ENCODE measurements around the gene INAFM1. TPM values are rescaled to one million over a fixed set of nuclear protein-coding genes. Genes with fewer than 3 reads are reported as not detected.

INAFM1 gene
- total and polyA plus RNA-seq, 9 of the 15 experiments (the other 6 are each of a cell fraction or from before 2014, with no cell fraction given): 0.71 to 30.9 (median 3.1) TPM

DNA sequence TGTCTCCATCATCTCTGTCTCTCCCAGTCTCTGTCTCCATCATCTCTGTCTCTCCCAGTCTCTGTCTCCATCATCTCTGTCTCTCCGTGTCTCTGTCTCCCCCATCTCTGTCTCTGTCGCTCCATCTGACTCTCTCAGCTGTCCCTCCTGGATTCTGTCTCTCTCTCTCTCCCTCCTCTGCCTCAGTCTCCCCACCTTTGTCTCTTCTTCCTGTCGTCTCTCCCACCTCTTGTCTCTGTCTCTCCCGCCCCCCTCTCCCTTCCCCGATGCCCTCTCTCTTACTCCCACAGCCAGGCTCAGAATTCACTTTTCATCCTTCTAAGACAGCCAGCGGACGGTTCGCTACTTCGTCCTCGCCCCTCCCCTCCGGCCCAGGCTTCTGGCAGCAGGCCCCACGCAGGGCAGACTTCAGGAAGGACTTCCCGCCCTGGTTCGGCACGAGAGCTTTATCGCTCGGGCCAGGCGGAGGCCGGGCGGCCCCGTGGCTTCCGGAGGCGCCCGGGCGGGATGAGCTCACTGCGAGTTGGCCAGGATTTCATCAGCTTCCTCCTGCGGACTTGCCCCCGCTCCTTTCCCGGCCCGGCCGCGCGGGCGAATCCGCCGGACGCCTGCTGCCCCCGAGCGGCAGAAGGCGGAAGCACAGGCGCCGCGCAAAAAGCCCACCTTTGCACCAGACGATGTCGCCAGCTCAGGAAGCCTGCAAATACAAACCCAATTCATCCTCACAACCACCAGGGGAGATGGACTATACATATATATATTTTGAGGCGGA, 30.7 kb upstream of the INAFM1 start (continued):
- TF ChIP-seq POLR2G (IDR thresholded peaks at IDR 0.05; ENCODE audit: low read depth, low read length) (peak; percentile 86), ZFX (CRISPR knock-in tag; IDR thresholded peaks at IDR 0.05) (peak; percentile 74), SOX6 (IDR thresholded peaks at IDR 0.05) (peak; percentile 92), RAD21 (CRISPR knock-in tag; conservative IDR thresholded peaks at IDR 0.05 in 1 of 2, IDR thresholded peaks at IDR 0.05 in 1 of 2) (peak; percentile 97 to 99), POLR2A (conservative IDR thresholded peaks at IDR 0.05) (peak; percentile 72), FOXA3 (CRISPR knock-in tag; conservative IDR thresholded peaks at IDR 0.05 in 1 of 2, IDR thresholded peaks at IDR 0.05 in 1 of 2) (no peak; a peak in 1 of 4 replicates), TCF3 (CRISPR knock-in tag; IDR thresholded peaks at IDR 0.05) (peak; percentile 98), L3MBTL2 (IDR thresholded peaks at IDR 0.05) (peak; percentile 92), LEF1 (IDR thresholded peaks at IDR 0.05) (peak; percentile 81), CREB1 (IDR thresholded peaks at IDR 0.05) (peak; percentile 45; the same call in 1 of the 2 replicates), CREB1 (CRISPR knock-in tag; IDR thresholded peaks at IDR 0.05) (peak; percentile 71), POU5F1 (IDR thresholded peaks at IDR 0.05; ENCODE audit: borderline replicate concordance, low read depth, low read length, partially characterized antibody) (peak; percentile 37)
- TF ChIP-seq, protein P1, sequence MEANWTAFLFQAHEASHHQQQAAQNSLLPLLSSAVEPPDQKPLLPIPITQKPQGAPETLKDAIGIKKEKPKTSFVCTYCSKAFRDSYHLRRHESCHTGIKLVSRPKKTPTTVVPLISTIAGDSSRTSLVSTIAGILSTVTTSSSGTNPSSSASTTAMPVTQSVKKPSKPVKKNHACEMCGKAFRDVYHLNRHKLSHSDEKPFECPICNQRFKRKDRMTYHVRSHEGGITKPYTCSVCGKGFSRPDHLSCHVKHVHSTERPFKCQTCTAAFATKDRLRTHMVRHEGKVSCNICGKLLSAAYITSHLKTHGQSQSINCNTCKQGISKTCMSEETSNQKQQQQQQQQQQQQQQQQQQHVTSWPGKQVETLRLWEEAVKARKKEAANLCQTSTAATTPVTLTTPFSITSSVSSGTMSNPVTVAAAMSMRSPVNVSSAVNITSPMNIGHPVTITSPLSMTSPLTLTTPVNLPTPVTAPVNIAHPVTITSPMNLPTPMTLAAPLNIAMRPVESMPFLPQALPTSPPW (CRISPR knock-in tag; IDR thresholded peaks at IDR 0.05): peak; percentile 94
- TF ChIP-seq, protein P2, sequence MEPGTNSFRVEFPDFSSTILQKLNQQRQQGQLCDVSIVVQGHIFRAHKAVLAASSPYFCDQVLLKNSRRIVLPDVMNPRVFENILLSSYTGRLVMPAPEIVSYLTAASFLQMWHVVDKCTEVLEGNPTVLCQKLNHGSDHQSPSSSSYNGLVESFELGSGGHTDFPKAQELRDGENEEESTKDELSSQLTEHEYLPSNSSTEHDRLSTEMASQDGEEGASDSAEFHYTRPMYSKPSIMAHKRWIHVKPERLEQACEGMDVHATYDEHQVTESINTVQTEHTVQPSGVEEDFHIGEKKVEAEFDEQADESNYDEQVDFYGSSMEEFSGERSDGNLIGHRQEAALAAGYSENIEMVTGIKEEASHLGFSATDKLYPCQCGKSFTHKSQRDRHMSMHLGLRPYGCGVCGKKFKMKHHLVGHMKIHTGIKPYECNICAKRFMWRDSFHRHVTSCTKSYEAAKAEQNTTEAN (CRISPR knock-in tag; IDR thresholded peaks at IDR 0.05): peak; percentile 91
- TF ChIP-seq, protein P3, sequence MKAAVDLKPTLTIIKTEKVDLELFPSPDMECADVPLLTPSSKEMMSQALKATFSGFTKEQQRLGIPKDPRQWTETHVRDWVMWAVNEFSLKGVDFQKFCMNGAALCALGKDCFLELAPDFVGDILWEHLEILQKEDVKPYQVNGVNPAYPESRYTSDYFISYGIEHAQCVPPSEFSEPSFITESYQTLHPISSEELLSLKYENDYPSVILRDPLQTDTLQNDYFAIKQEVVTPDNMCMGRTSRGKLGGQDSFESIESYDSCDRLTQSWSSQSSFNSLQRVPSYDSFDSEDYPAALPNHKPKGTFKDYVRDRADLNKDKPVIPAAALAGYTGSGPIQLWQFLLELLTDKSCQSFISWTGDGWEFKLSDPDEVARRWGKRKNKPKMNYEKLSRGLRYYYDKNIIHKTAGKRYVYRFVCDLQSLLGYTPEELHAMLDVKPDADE (conservative IDR thresholded peaks at IDR 0.05; ENCODE audit: control insufficient read depth, low read depth, low read length): peak; percentile 98

Measured in K562 (cell line).